Body of pancreas (tissue), 4 donors: ENCODE results near the gene CD14.

Experiments used
- CTCF ChIP-seq, 7 experiments: fragments of 450-650 bp in 4 of 7; fragments of 200-600 bp in 3 of 7; sonication (generic) in 3 of 7; IDR thresholded peaks; one replicate each; pipeline ENCODE4 v1.5.1; 2016 to 2019; ENCODE audit warnings: antibody characterized with exemption in 7 of 7
- POLR2A ChIP-seq, 3 donors: fragments of 450-650 bp; IDR thresholded peaks; one replicate each; pipeline ENCODE4 v1.6.1; 2016; ENCODE audit warnings: antibody characterized with exemption in 3 of 3, mild to moderate bottlenecking in 2 of 3

- TF ChIP-seq CTCF (IDR thresholded peaks at IDR 0.05) (no peak), POLR2A (IDR thresholded peaks at IDR 0.05) (no peak)
These were observed 4.3 kb downstream of the CD14 start for GRCh38 chr5:140628711-140629110.
